Measurements from ENCODE around the gene DPP6.

DNA sequence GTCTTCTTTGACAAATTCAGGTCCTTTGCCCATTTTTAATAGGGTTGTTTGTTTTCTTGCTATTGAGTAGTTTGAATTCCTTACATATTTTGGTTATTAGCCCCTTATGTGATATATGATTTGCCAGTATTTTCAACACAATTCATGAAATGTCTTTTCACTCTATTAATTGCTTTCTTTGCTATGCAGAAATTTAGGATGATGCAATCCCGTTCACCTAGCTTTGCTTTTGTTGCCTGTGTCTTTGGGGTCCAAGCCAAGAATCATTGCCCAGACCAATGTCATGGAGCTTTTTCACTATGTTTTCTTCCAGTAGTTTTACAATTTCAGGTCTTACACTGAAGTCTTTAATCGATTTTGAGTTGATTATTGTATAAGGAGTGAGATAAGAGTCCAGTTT is 796.3 kb downstream of the DPP6 start:
- TF ChIP-seq, protein P1, sequence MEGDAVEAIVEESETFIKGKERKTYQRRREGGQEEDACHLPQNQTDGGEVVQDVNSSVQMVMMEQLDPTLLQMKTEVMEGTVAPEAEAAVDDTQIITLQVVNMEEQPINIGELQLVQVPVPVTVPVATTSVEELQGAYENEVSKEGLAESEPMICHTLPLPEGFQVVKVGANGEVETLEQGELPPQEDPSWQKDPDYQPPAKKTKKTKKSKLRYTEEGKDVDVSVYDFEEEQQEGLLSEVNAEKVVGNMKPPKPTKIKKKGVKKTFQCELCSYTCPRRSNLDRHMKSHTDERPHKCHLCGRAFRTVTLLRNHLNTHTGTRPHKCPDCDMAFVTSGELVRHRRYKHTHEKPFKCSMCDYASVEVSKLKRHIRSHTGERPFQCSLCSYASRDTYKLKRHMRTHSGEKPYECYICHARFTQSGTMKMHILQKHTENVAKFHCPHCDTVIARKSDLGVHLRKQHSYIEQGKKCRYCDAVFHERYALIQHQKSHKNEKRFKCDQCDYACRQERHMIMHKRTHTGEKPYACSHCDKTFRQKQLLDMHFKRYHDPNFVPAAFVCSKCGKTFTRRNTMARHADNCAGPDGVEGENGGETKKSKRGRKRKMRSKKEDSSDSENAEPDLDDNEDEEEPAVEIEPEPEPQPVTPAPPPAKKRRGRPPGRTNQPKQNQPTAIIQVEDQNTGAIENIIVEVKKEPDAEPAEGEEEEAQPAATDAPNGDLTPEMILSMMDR (IDR thresholded peaks at IDR 0.05) = no peak
- TF ChIP-seq POLR2A (IDR thresholded peaks at IDR 0.05; ENCODE audit: low read depth) (no peak), EP300 (IDR thresholded peaks at IDR 0.05) (no peak), POLR2AphosphoS5 (IDR thresholded peaks at IDR 0.05) (no peak)
